Panc1 (cell line): ENCODE measurements around the gene MGMT. TPM values are rescaled to one million over a fixed set of nuclear protein-coding genes. Genes with fewer than 3 reads are reported as not detected.

Source experiments
- ATAC-seq: fragments of 200-7000 bp; cut with Tn5 transposase; 2 replicates; pipeline ENCODE4 v1.9.1; 2020; ENCODE audit warnings: mild to moderate bottlenecking, moderate library complexity
- BruUV-seq: library from RNA; stranded (reverse); fragments of 400-500 nt; replicated peaks from 2 replicates; lab custom pipeline; 2021; lab: Mats Ljungman, UMichigan
- CTCF ChIA-PET: fragments of 300-600 bp; sonication (Branson Sonifier 250); formaldehyde crosslinking; loops from one replicate; lab custom pipeline; 2022; ENCODE audit warnings: antibody characterized with exemption; lab: Charles Lee
- POLR2A ChIA-PET: fragments of 300-600 bp; sonication (Branson Sonifier 250); formaldehyde crosslinking; loops from one replicate; lab custom pipeline; 2022; ENCODE audit warnings: antibody characterized with exemption; lab: Charles Lee
- DNase-seq: peaks from one replicate; pipeline ENCODE4 v3.0.0-alpha.2; 2010; ENCODE audit warnings: low read depth, low spot score
- H3K27ac ChIP-seq: 2 replicates; pipeline ENCODE4 v1.5.1; 2011; ENCODE audit warnings: mild to moderate bottlenecking, low read length, inconsistent platforms
- H3K27me3 ChIP-seq: fragments of 200-500 bp; sonication (Bioruptor generic); 2 replicates; pipeline ENCODE4 v1.6.0; 2014; ENCODE audit warnings: low read length, inconsistent platforms; ENCODE audit not compliant: control insufficient read depth, insufficient read depth
- H3K36me3 ChIP-seq: fragments of 200-500 bp; sonication (Bioruptor generic); 2 replicates; pipeline ENCODE4 v1.5.1; 2014; ENCODE audit warnings: inconsistent platforms, mild to moderate bottlenecking, low read length, moderate library complexity; ENCODE audit not compliant: control insufficient read depth, insufficient read depth
- H3K4me1 ChIP-seq: 2 replicates; pipeline ENCODE4 v1.5.1; 2011; ENCODE audit warnings: inconsistent platforms, mild to moderate bottlenecking, low read length, moderate library complexity; ENCODE audit not compliant: control insufficient read depth, insufficient read depth
- H3K4me3 ChIP-seq, 2 experiments: 2 replicates each; pipeline ENCODE4 v1.5.1; 2011 to 2012; ENCODE audit warnings: low read depth in 2 of 2, low read length in 2 of 2, mild to moderate bottlenecking in 2 of 2, inconsistent platforms in 1 of 2, moderate library complexity in 1 of 2
- H3K9me3 ChIP-seq: fragments of 200-500 bp; sonication (Bioruptor generic); 2 replicates; pipeline ENCODE4 v1.5.1; 2014; ENCODE audit warnings: low read depth, mild to moderate bottlenecking, inconsistent platforms, low read length, moderate library complexity; ENCODE audit not compliant: control insufficient read depth, insufficient read depth
- CTCF ChIP-seq: fragments of 450-650 bp; IDR thresholded peaks from 2 replicates; pipeline ENCODE4 v1.5.1; 2017; ENCODE audit warnings: mild to moderate bottlenecking
- POLR2AphosphoS5 ChIP-seq: IDR thresholded peaks from 2 replicates; pipeline ENCODE4 v1.6.1; 2012; ENCODE audit warnings: mild to moderate bottlenecking, low read depth, low read length, moderate library complexity
- SIN3A ChIP-seq: IDR thresholded peaks from 2 replicates; pipeline ENCODE4 v1.6.1; 2012; ENCODE audit warnings: low read depth, mild to moderate bottlenecking, low read length, moderate library complexity, borderline replicate concordance; ENCODE audit not compliant: insufficient read depth
- TCF7L2 ChIP-seq: IDR thresholded peaks from 2 replicates; pipeline ENCODE4 v1.6.1; 2011; ENCODE audit warnings: mild to moderate bottlenecking, low read depth, low read length, inconsistent platforms
- in situ Hi-C: cut with HindIII; loops from 2 replicates; pipeline ENCODE4 v1.10.0; 2016; ENCODE audit warnings: low sequenced_read_pairs, low pct_unique_long_range_greater_than_20kb
- intact Hi-C: fragments of 100-400 bp; cut with micrococcal nuclease; formaldehyde crosslinking; loops from one replicate; pipeline ENCODE4 v1.10.0; 2022; ENCODE audit not compliant: unreplicated experiment
- total RNA-seq: library from RNA; stranded (reverse); gene quantifications from one replicate; pipeline ENCODE4 v1.2.1, GENCODE V29; 2021; ENCODE audit not compliant: unreplicated experiment
- TF ChIP-seq, protein P1 (sequence below), 2 experiments: IDR thresholded peaks; 2 replicates each; pipeline ENCODE4 v1.6.1; 2011 to 2012; ENCODE audit warnings: low read depth in 2 of 2, control low read depth in 1 of 2, low read length in 1 of 2, mild to moderate bottlenecking in 1 of 2, moderate library complexity in 1 of 2; ENCODE audit not compliant: insufficient read depth in 1 of 2

The MGMT gene
- total RNA-seq, 1 experiment from 2014 or later, result 27.3 TPM

DNA sequence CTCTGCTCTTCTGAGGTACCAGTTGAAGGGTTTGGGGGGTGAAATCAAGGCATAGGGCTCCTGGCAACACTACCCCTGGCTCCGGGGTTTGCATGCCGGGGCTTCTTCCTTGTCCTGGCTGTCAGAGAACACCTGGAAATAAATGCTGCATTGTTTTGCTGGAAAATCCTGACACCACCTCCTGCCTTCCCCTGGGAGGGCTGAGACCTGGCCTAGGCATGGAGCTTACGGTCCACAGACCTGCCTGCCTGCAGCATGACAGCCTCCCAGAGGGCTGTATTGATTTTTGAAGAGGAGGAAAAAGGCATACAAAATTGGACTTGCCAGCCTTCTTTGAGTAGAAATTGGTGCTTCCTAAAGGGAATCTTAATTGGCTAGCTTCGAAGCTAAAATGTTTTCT, 227.1 kb downstream of the MGMT start:
- CTCF ChIA-PET, result no interaction called here
- no peaks in the 10 kb centered on the region for H3K27me3 ChIP-seq
- POLR2A ChIA-PET, result interaction anchor here (0.6 kb wide), 1 partner anchor 227 kb away, joined by 3 read pairs; no protein-coding TSS in a partner anchor

DNA sequence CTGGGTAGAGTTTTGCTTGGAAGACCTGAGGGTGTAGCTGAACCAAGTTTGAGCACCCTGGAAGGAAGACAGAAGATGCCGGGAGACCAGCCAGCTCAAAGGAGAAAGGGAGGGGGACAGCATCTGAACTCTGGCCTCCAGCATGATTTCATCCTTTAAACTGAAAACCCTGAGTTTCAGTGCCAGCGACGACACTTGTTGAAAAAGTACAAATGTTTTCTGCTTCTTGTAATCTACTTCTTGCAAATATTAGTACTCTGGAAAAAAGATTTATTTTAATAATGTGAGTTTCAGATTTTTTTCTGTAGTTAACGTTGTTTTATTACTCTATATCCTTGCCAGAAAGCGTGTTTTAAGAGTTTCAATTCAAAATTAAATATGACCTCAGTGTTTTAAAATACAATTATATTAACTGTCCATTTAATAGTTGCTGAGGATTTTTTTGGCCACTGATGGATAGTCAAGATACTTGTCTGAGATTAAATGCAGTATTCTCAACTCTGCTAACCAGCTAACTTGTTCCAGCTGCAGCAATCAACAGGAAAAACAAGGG, 227.7 kb downstream of the MGMT start:
- ATAC-seq, result no peak
- in situ Hi-C loops, result no loop called here
- POLR2A ChIA-PET, result no interaction called here
- no peaks in the 10 kb centered on the region for H3K9me3 ChIP-seq
- H3K27me3 ChIP-seq, result no peaks in the 10 kb centered on the region
- H3K27ac ChIP-seq, result no peak overlapping the region
- no peak overlapping the region for H3K4me3 ChIP-seq
- DNase-seq, result no peak
- H3K36me3 ChIP-seq, result no peaks in the 10 kb centered on the region
- no peaks in the 10 kb centered on the region for H3K4me1 ChIP-seq
- CTCF ChIA-PET, result no interaction called here
- BruUV-seq, result no TSS peak
- intact Hi-C loops, result no loop called here
- TF ChIP-seq POLR2AphosphoS5 (no peak), TCF7L2 (no peak), CTCF (no peak), SIN3A (no peak)
- TF ChIP-seq, protein P1, sequence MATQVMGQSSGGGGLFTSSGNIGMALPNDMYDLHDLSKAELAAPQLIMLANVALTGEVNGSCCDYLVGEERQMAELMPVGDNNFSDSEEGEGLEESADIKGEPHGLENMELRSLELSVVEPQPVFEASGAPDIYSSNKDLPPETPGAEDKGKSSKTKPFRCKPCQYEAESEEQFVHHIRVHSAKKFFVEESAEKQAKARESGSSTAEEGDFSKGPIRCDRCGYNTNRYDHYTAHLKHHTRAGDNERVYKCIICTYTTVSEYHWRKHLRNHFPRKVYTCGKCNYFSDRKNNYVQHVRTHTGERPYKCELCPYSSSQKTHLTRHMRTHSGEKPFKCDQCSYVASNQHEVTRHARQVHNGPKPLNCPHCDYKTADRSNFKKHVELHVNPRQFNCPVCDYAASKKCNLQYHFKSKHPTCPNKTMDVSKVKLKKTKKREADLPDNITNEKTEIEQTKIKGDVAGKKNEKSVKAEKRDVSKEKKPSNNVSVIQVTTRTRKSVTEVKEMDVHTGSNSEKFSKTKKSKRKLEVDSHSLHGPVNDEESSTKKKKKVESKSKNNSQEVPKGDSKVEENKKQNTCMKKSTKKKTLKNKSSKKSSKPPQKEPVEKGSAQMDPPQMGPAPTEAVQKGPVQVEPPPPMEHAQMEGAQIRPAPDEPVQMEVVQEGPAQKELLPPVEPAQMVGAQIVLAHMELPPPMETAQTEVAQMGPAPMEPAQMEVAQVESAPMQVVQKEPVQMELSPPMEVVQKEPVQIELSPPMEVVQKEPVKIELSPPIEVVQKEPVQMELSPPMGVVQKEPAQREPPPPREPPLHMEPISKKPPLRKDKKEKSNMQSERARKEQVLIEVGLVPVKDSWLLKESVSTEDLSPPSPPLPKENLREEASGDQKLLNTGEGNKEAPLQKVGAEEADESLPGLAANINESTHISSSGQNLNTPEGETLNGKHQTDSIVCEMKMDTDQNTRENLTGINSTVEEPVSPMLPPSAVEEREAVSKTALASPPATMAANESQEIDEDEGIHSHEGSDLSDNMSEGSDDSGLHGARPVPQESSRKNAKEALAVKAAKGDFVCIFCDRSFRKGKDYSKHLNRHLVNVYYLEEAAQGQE (IDR thresholded peaks at IDR 0.05; ENCODE audit: insufficient read depth in 1 of 2, low read depth in 2 of 2, low read length in 1 of 2), result no peak

More for the DNA sequence above, 227.1 kb downstream of the MGMT start:
- Histone ChIP-seq H3K9me3 (no peaks in the 10 kb centered on the region), H3K4me3 (no peak overlapping the region), H3K4me1 (no peaks in the 10 kb centered on the region), H3K27ac (no peak overlapping the region), H3K36me3 (no peaks in the 10 kb centered on the region)
- no TSS peak for BruUV-seq
- intact Hi-C loops, result no loop called here
- in situ Hi-C loops, result no loop called here
- no peak for ATAC-seq
- DNase-seq, result no peak
- TF ChIP-seq, protein P1 (IDR thresholded peaks at IDR 0.05; ENCODE audit: insufficient read depth in 1 of 2, low read depth in 2 of 2, low read length in 1 of 2), result no peak
- no peak for TF ChIP-seq POLR2AphosphoS5
- TF ChIP-seq CTCF, result no peak
- TF ChIP-seq SIN3A, result no peak
- TF ChIP-seq TCF7L2, result no peak
